ENCODE data around the gene HYAL3. TPM values are rescaled to one million over a fixed set of nuclear protein-coding genes. Genes with fewer than 3 reads are reported as not detected.
A peak's percentile ranks its signal among the peaks of the same experiment; 100 is the strongest.

HYAL3 gene
- total and polyA plus RNA-seq, 2 of the 8 experiments (the other 6 are each of a cell fraction or from before 2014, with no cell fraction given): 3.2 to 12.2 TPM

GRCh38 chr3:50268703-50269451 lies 30.3 kb downstream of the HYAL3 start, which contains the start of gene SEMA3B:
SEMA3B (plus strand) TSS chr3:50269147; CDS start chr3:50269241, 94 bp downstream.
- no peaks in the 10 kb centered on the region for H3K79me2 ChIP-seq (ENCODE audit: control insufficient read depth in 1 of 2, insufficient read depth in 2 of 2, low read length in 2 of 2)
- H2BK20ac ChIP-seq (ENCODE audit: low read length): peak within 1 kb of the TSS; percentile 72; the same call in 1 of the 2 replicates
- no peak within 1 kb of the TSS for H3K56ac ChIP-seq (replicated peaks; ENCODE audit: insufficient read length, low read depth, low read length)
- no peak for DNase-seq (ENCODE audit: low read depth in 1 of 2, low spot score in 2 of 2)
- H3K18ac ChIP-seq (ENCODE audit: extremely low read depth, low read length): peak within 1 kb of the TSS; percentile 62
- H3K14ac ChIP-seq (ENCODE audit: insufficient read length): no peak within 1 kb of the TSS
- H3K9ac ChIP-seq (replicated peaks in 1 of 4; ENCODE audit: extremely low read depth in 1 of 4, low read depth in 3 of 4, low read length in 3 of 4): no peak within 1 kb of the TSS
- H3K4me3 ChIP-seq (ENCODE audit: extremely low read depth in 1 of 4, insufficient read depth in 2 of 4, low read depth in 3 of 4, low read length in 4 of 4): no peak within 1 kb of the TSS
- H3K27me3 ChIP-seq (replicated peaks in 1 of 4; ENCODE audit: control insufficient read depth in 3 of 4, extremely low read depth in 1 of 4, insufficient read depth in 3 of 4, low read length in 3 of 4): peaks cover 7 to 14% (median 9%) of the 10 kb centered on the region in 4 experiments
- peak within 1 kb of the TSS; percentile 81 for H4K91ac ChIP-seq (replicated peaks; ENCODE audit: insufficient read length, low read length)
- H3K27ac ChIP-seq (ENCODE audit: low read depth, low read length): no peak within 1 kb of the TSS
- peaks cover 4% of the 10 kb centered on the region; the same call in 1 of the 2 replicates for H3K23me2 ChIP-seq (ENCODE audit: low read depth, low read length)
- H3K4me1 ChIP-seq (replicated peaks in 1 of 4; ENCODE audit: control insufficient read depth in 3 of 4, insufficient read depth in 4 of 4, low read length in 3 of 4): peaks cover 0 to 49% (median 36%) of the 10 kb centered on the region in 4 experiments; a peak in 6 of 7 replicates
- peak within 1 kb of the TSS; percentile 11 for H2AK5ac ChIP-seq (ENCODE audit: low read depth, low read length)
- peak within 1 kb of the TSS; percentile 57 for H4K8ac ChIP-seq (ENCODE audit: extremely low read depth, insufficient read depth, low read length)
- H2BK12ac ChIP-seq (ENCODE audit: low read depth, low read length): peak within 1 kb of the TSS; percentile 97; the same call in 1 of the 2 replicates
- H3K23ac ChIP-seq (ENCODE audit: insufficient read length): no peak within 1 kb of the TSS
- peaks cover 0 to 1% of the 10 kb centered on the region in 2 experiments for H4K20me1 ChIP-seq (replicated peaks in 1 of 2; ENCODE audit: control insufficient read depth in 1 of 2, insufficient read depth in 2 of 2, low read length in 2 of 2)
- CTCF ChIA-PET (ENCODE audit: partially characterized antibody): interaction anchor here (0.6 to 53.5 kb wide), 8 partner anchors 10 to 123 kb away, joined by 3 to 2149 read pairs (median 52); partner anchors contain the start of genes GNAI2, IFRD2, LSMEM2 and SLC38A3
- 70% methylated on average over 18 of the region's 21 CpGs; no CpG with 5 or more reads in 1 of the 2 experiments for WGBS, 2 experiments (ENCODE audit: extremely low coverage in 1 of 2, insufficient coverage in 1 of 2, insufficient read length in 1 of 2, insufficient replicate concordance in 2 of 2, low coverage in 1 of 2, low lambda C conversion rate in 2 of 2, missing lambda C conversion rate in 1 of 2)
- H3K9me3 ChIP-seq (ENCODE audit: insufficient read depth in 2 of 2, low read depth in 1 of 2, low read length in 1 of 2): no peaks in the 10 kb centered on the region
- peak within 1 kb of the TSS; percentile 99 for H2BK15ac ChIP-seq (ENCODE audit: low read length)
- peak within 1 kb of the TSS; percentile 39; the same call in 1 of the 2 replicates for H2BK5ac ChIP-seq (ENCODE audit: low read depth, low read length)
- FAIRE-seq: no peak
- H4K5ac ChIP-seq (ENCODE audit: insufficient read length, low read depth, low read length): no peak within 1 kb of the TSS
- peak within 1 kb of the TSS in 1 of 2 experiments; percentile 28; a peak in 3 of 4 replicates for H3K4me2 ChIP-seq (ENCODE audit: insufficient read depth in 1 of 2, low read depth in 2 of 2, low read length in 2 of 2)
- no peaks in the 10 kb centered on the region for H3K79me1 ChIP-seq (ENCODE audit: low read depth, low read length)
- H3K4ac ChIP-seq (replicated peaks; ENCODE audit: insufficient read length, low read depth, low read length): peak within 1 kb of the TSS; percentile 65
- H3K36me3 ChIP-seq (ENCODE audit: control insufficient read depth in 2 of 4, insufficient read depth in 4 of 4, low read length in 3 of 4): no peaks in the 10 kb centered on the region
- TF ChIP-seq BCL11A (IDR thresholded peaks at IDR 0.05; ENCODE audit: low read depth in 2 of 2, low read length in 2 of 2) (no peak), RXRA (IDR thresholded peaks at IDR 0.05; ENCODE audit: insufficient read depth, low read depth, low read length) (no peak), KDM1A (IDR thresholded peaks at IDR 0.05; ENCODE audit: borderline replicate concordance, low read length) (no peak)
- no peak within 1 kb of the TSS for H2BK120ac ChIP-seq (replicated peaks; ENCODE audit: low read depth, low read length)
- POLR2A ChIA-PET (ENCODE audit: partially characterized antibody): interaction anchor here (1.0 to 4.4 kb wide), 2 partner anchors 9 to 30 kb away, joined by 3 to 35 read pairs; partner anchors contain the start of genes HYAL3 and NAA80
- H2AFZ ChIP-seq (ENCODE audit: low read length): no peak within 1 kb of the TSS

All from H1 (cell line).